SK-N-SH (cell line): ENCODE data around the gene FGGY. TPM values are rescaled to one million over a fixed set of nuclear protein-coding genes. Genes with fewer than 3 reads are reported as not detected.

Source experiments
- CTCF ChIA-PET: fragments of 300-600, 350-600 bp; formaldehyde crosslinking; extraction: SDS; loops from one replicate; lab custom pipeline; 2021; lab: Yijun Ruan, JAX
- POLR2A ChIA-PET: fragments of 350-600 bp; sonication (Branson Sonifier 250); formaldehyde crosslinking; extraction: SDS; loops from one replicate; lab custom pipeline; 2020; ENCODE audit warnings: antibody characterized with exemption, inconsistent platforms; lab: Yijun Ruan, JAX
- DNase-seq: peaks from one replicate; pipeline ENCODE4 v3.0.0; 2012
- H2AFZ ChIP-seq: fragments of 200-600 bp; sonication (generic); 2 replicates; pipeline ENCODE4 v1.8.1; 2016; ENCODE audit warnings: antibody characterized with exemption, mild to moderate bottlenecking, low read depth
- H3F3A ChIP-seq: fragments of 200-600 bp; sonication (generic); replicated peaks from 2 replicates; pipeline ENCODE3; 2016; ENCODE audit warnings: antibody characterized with exemption, mild to moderate bottlenecking; ENCODE audit not compliant: insufficient read depth
- H3K27ac ChIP-seq, 2 experiments: fragments of 200-500 bp in 1 of 2; fragments of 200-600 bp in 1 of 2; sonication (Bioruptor generic) in 1 of 2; sonication (generic), shearing (Covaris generic) in 1 of 2; 2 replicates each; pipeline versions ENCODE4 v1.5.1 to v1.6.1; 2014 to 2016; ENCODE audit warnings: low read depth in 2 of 2, inconsistent platforms in 1 of 2, low read length in 1 of 2, mild to moderate bottlenecking in 1 of 2, mixed read lengths in 1 of 2
- H3K27me3 ChIP-seq: fragments of 200-600 bp; sonication (generic), shearing (Covaris generic); 2 replicates; pipeline ENCODE4 v1.6.1; 2016; ENCODE audit warnings: mixed run types; ENCODE audit not compliant: insufficient read depth
- H3K36me3 ChIP-seq, 2 experiments: fragments of 200-500 bp in 1 of 2; fragments of 200-600 bp in 1 of 2; sonication (Bioruptor generic) in 1 of 2; sonication (generic) in 1 of 2; replicated peaks in 1 of 2; 2 replicates each; pipeline versions ENCODE3 to v1.5.1; 2014 to 2016; ENCODE audit warnings: low read length in 1 of 2, mild to moderate bottlenecking in 1 of 2; ENCODE audit not compliant: insufficient read depth in 2 of 2, control insufficient read depth in 1 of 2
- H3K4me1 ChIP-seq, 2 experiments: fragments of 200-500 bp in 1 of 2; fragments of 200-600 bp in 1 of 2; sonication (Bioruptor generic) in 1 of 2; sonication (generic), shearing (Covaris generic) in 1 of 2; 2 replicates each; pipeline versions ENCODE4 v1.5.1 to v1.6.1; 2014 to 2016; ENCODE audit warnings: low read depth in 1 of 2, low read length in 1 of 2, mixed run types in 1 of 2; ENCODE audit not compliant: insufficient read depth in 2 of 2, control insufficient read depth in 1 of 2
- H3K4me2 ChIP-seq: fragments of 200-600 bp; sonication (generic), shearing (Covaris generic); 2 replicates; pipeline ENCODE4 v1.6.1; 2017; ENCODE audit warnings: mixed run types
- H3K4me3 ChIP-seq, 2 experiments: fragments of 200-500 bp in 1 of 2; fragments of 200-600 bp in 1 of 2; sonication (Bioruptor generic) in 1 of 2; sonication (generic), shearing (Covaris generic) in 1 of 2; 2 replicates each; pipeline versions ENCODE4 v1.5.1 to v1.8.1; 2014 to 2016; ENCODE audit warnings: low read depth in 2 of 2, inconsistent platforms in 1 of 2, low read length in 1 of 2, mild to moderate bottlenecking in 1 of 2, mixed read lengths in 1 of 2, moderate library complexity in 1 of 2
- H3K79me2 ChIP-seq: fragments of 200-600 bp; sonication (generic); 2 replicates; pipeline ENCODE4 v1.8.1; 2017; ENCODE audit warnings: mild to moderate bottlenecking; ENCODE audit not compliant: insufficient read depth
- H3K9ac ChIP-seq: fragments of 200-600 bp; sonication (generic); 2 replicates; pipeline ENCODE4 v1.6.1; 2017; ENCODE audit warnings: mixed run types
- H3K9me2 ChIP-seq: fragments of 200-600 bp; sonication (generic); 2 replicates; pipeline ENCODE4 v1.6.1; 2017; ENCODE audit warnings: mixed run types
- H3K9me3 ChIP-seq: fragments of 200-600 bp; sonication (generic); 2 replicates; pipeline ENCODE4 v1.6.1; 2017; ENCODE audit warnings: mixed run types, mild to moderate bottlenecking, moderate library complexity
- H4K20me1 ChIP-seq: fragments of 200-600 bp; sonication (generic); 2 replicates; pipeline ENCODE4 v1.6.1; 2017; ENCODE audit warnings: mild to moderate bottlenecking, mixed run types; ENCODE audit not compliant: insufficient read depth
- CHD2 ChIP-seq: fragments of 150-350 bp; IDR thresholded peaks from 2 replicates; pipeline ENCODE4 v1.6.1; 2018; ENCODE audit warnings: low read length; ENCODE audit not compliant: partially characterized antibody
- ELF1 ChIP-seq: IDR thresholded peaks from 2 replicates; pipeline ENCODE4 v1.4.0; 2012
- EP300 ChIP-seq, 2 experiments: IDR thresholded peaks; 2 replicates each; pipeline versions ENCODE4 v1.4.0 to v1.6.1; 2012; ENCODE audit warnings: borderline replicate concordance in 1 of 2, low read depth in 1 of 2, low read length in 1 of 2
- EZH2phosphoT487 ChIP-seq: fragments of 200-600 bp; sonication (generic); IDR thresholded peaks from 2 replicates; pipeline ENCODE4 v1.6.1; 2017; ENCODE audit warnings: low read depth, mixed run types, mild to moderate bottlenecking, antibody characterized with exemption, moderate library complexity, borderline replicate concordance
- FOXJ3 ChIP-seq: sonication (generic); formaldehyde crosslinking; IDR thresholded peaks from 2 replicates; pipeline ENCODE4 v1.5.1; 2020; ENCODE audit warnings: mild to moderate bottlenecking, missing genetic modification reagents
- FOXM1 ChIP-seq: IDR thresholded peaks from 2 replicates; pipeline ENCODE4 v1.4.0; 2012; ENCODE audit warnings: low read depth, mild to moderate bottlenecking
- GATA2 ChIP-seq: sonication (generic); formaldehyde crosslinking; IDR thresholded peaks from 2 replicates; pipeline ENCODE4 v1.5.0; 2020; ENCODE audit warnings: mild to moderate bottlenecking, missing genetic modification reagents
- IRF3 ChIP-seq: fragments of 150-350 bp; IDR thresholded peaks from 2 replicates; pipeline ENCODE4 v1.6.1; 2016; ENCODE audit warnings: mild to moderate bottlenecking, low read depth, low read length
- MXI1 ChIP-seq: IDR thresholded peaks from 2 replicates; pipeline ENCODE4 v1.6.1; 2012; ENCODE audit warnings: mild to moderate bottlenecking, low read depth, low read length, improper control_type of control experiment
- NFIC ChIP-seq: IDR thresholded peaks from 2 replicates; pipeline ENCODE4 v1.4.0; 2012; ENCODE audit warnings: borderline replicate concordance
- NRF1 ChIP-seq: IDR thresholded peaks from 2 replicates; pipeline ENCODE4 v1.6.1; 2012; ENCODE audit warnings: low read depth, mild to moderate bottlenecking, low read length
- PBX3 ChIP-seq: IDR thresholded peaks from 2 replicates; pipeline ENCODE4; 2012
- POLR2AphosphoS5 ChIP-seq: IDR thresholded peaks from 2 replicates; pipeline ENCODE4 v1.6.1; 2012; ENCODE audit warnings: low read depth, low read length
- RCOR1 ChIP-seq: fragments of 150-350 bp; IDR thresholded peaks from 2 replicates; pipeline ENCODE4 v1.6.1; 2017; ENCODE audit warnings: antibody characterized with exemption, low read length
- RXRA ChIP-seq: IDR thresholded peaks from 2 replicates; pipeline ENCODE4 v1.4.0; 2012; ENCODE audit warnings: low read depth, mild to moderate bottlenecking, borderline replicate concordance
- SIN3A ChIP-seq: IDR thresholded peaks from 2 replicates; pipeline ENCODE4 v1.6.1; 2012; ENCODE audit warnings: low read depth, mild to moderate bottlenecking, low read length, moderate library complexity, borderline replicate concordance
- TCF12 ChIP-seq: IDR thresholded peaks from 2 replicates; pipeline ENCODE4 v1.4.0; 2012
- USF2 ChIP-seq: fragments of 150-350 bp; IDR thresholded peaks from 2 replicates; pipeline ENCODE4 v1.6.1; 2017; ENCODE audit warnings: antibody characterized with exemption, low read length, low read depth, borderline replicate concordance
- WGBS: methylation state at CpG from one replicate; pipeline ENCODE4 v1.1.6; 2017; ENCODE audit warnings: low lambda C conversion rate; 5-methylcytosine and 5-hydroxymethylcytosine counted together
- polyA plus RNA-seq, 3 experiments: library from polyadenylated mRNA; depleted of rRNA; stranded (reverse); fragments of >200 nt; gene quantifications; 2 replicates each; pipeline ENCODE4 v1.2.3, GENCODE V29; 2012
- TF ChIP-seq, protein P1 (sequence below): fragments of 200-600 bp; sonication (generic); IDR thresholded peaks from 2 replicates; pipeline ENCODE4 v1.6.1; 2017; ENCODE audit warnings: antibody characterized with exemption, mild to moderate bottlenecking, moderate library complexity

FGGY gene
- polyA plus RNA-seq, 1 of the 3 experiments (the other 2 are of a cell fraction) = 10.3 TPM

DNA sequence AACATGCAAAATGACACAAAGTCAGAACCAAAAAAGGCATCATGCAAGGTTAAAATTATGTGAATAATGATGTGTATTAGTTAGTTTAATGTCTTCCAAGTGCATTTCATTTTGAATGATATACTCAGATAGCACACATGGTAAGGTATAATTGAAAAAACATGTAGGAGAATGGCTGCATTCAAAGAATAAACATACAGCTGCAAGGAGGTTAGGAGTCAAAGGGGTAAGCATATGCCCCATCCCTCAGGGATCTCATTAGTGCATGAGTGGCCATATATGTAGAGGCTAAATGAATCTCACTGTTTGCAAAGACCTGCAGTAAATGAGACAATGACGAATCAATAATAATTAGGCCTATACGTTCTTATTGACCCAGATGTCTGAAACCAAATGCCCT lies 338.2 kb downstream of the FGGY start:
- no peak overlapping the region for H3K4me2 ChIP-seq
- no peaks in the 10 kb centered on the region for H3F3A ChIP-seq
- H3K27ac ChIP-seq = no peak overlapping the region; a peak in 1 of 4 replicates
- no peaks in the 10 kb centered on the region for H3K36me3 ChIP-seq
- H3K9me2 ChIP-seq = no peaks in the 10 kb centered on the region
- H2AFZ ChIP-seq = no peak overlapping the region
- peaks cover 8 to 17% of the 10 kb centered on the region in 2 experiments for H3K4me1 ChIP-seq
- peak; percentile 62 for DNase-seq
- POLR2A ChIA-PET = no interaction called here
- H4K20me1 ChIP-seq = no peaks in the 10 kb centered on the region
- H3K9me3 ChIP-seq = no peaks in the 10 kb centered on the region
- no peak overlapping the region for H3K9ac ChIP-seq
- 56% methylated on average over 2 of the region's 2 CpGs for WGBS
- H3K27me3 ChIP-seq = no peaks in the 10 kb centered on the region
- H3K79me2 ChIP-seq = no peaks in the 10 kb centered on the region
- no peak for TF ChIP-seq PBX3
- TF ChIP-seq FOXJ3 (CRISPR knock-in tag) = peak; percentile 24; the same call in 1 of the 2 replicates
- TF ChIP-seq GATA2 (CRISPR knock-in tag) = peak; percentile 77
- peak; percentile 46; the same call in 1 of the 2 replicates for TF ChIP-seq TCF12
- TF ChIP-seq ELF1 = no peak
- TF ChIP-seq RCOR1 = peak; percentile 74
- peak in 1 of 2 experiments; percentile 62; a peak in 2 of 4 replicates for TF ChIP-seq EP300 (IDR thresholded peaks at IDR 0.05; ENCODE audit: borderline replicate concordance in 1 of 2, low read depth in 1 of 2, low read length in 1 of 2)
- TF ChIP-seq, all 33 proteins: peak for 5
- CTCF ChIA-PET = no interaction called here
- no peak overlapping the region for H3K4me3 ChIP-seq

DNA sequence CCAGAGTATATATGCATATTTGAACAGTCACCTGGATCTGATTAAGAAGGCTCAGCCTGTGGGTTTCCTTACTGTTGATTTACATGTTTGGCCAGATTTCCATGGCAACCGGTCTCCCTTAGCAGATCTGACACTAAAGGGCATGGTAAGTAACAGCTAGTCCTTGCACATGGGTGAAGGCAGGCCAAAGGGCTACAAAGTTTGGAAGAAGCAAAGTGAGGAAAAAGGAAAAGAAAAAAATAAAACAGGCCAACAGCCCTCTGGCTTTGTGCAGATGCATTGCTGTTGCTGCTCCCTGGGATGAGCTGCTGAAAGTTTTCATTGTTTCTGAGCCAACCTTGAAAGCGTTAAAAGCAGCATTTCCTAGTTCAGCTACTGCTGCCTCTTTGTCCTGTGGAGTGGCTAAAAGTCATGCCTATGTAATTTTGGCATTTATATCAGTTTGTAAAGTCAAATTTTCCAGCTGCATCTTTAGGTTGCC lies 341.4 kb downstream of the FGGY start:
- peak overlapping the region; percentile 8; the same call in 1 of the 2 replicates for H3K9ac ChIP-seq
- peak overlapping the region; percentile 48 to 68; a peak in 3 of 4 replicates for H3K27ac ChIP-seq
- H3K36me3 ChIP-seq = no peaks in the 10 kb centered on the region
- H2AFZ ChIP-seq = peak overlapping the region; percentile 31; the same call in 1 of the 2 replicates
- ChIA-PET CTCF (no interaction called here), POLR2A (no interaction called here)
- no peaks in the 10 kb centered on the region for H3K27me3 ChIP-seq
- no peak overlapping the region for H3K4me3 ChIP-seq
- H4K20me1 ChIP-seq = no peaks in the 10 kb centered on the region
- WGBS = 64% methylated on average over 2 of the region's 2 CpGs
- peak overlapping the region; percentile 58; the same call in 1 of the 2 replicates for H3K4me2 ChIP-seq
- H3K9me3 ChIP-seq = no peaks in the 10 kb centered on the region
- peaks cover 8 to 17% of the 10 kb centered on the region in 2 experiments for H3K4me1 ChIP-seq
- no peaks in the 10 kb centered on the region for H3F3A ChIP-seq
- H3K79me2 ChIP-seq = no peaks in the 10 kb centered on the region
- H3K9me2 ChIP-seq = no peaks in the 10 kb centered on the region
- DNase-seq = peak; percentile 63
- peak; percentile 44; the same call in 1 of the 2 replicates for TF ChIP-seq PBX3
- peak; percentile 88 for TF ChIP-seq TCF12
- no peak for TF ChIP-seq RXRA
- no peak for TF ChIP-seq NFIC
- TF ChIP-seq FOXM1 = no peak
- TF ChIP-seq, protein P1, sequence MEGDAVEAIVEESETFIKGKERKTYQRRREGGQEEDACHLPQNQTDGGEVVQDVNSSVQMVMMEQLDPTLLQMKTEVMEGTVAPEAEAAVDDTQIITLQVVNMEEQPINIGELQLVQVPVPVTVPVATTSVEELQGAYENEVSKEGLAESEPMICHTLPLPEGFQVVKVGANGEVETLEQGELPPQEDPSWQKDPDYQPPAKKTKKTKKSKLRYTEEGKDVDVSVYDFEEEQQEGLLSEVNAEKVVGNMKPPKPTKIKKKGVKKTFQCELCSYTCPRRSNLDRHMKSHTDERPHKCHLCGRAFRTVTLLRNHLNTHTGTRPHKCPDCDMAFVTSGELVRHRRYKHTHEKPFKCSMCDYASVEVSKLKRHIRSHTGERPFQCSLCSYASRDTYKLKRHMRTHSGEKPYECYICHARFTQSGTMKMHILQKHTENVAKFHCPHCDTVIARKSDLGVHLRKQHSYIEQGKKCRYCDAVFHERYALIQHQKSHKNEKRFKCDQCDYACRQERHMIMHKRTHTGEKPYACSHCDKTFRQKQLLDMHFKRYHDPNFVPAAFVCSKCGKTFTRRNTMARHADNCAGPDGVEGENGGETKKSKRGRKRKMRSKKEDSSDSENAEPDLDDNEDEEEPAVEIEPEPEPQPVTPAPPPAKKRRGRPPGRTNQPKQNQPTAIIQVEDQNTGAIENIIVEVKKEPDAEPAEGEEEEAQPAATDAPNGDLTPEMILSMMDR = no peak
- no peak for TF ChIP-seq ELF1
- TF ChIP-seq POLR2AphosphoS5 = peak; percentile 24; the same call in 1 of the 2 replicates
- no peak for TF ChIP-seq USF2
- TF ChIP-seq MXI1 = peak; percentile 83
- no peak for TF ChIP-seq CHD2
- TF ChIP-seq FOXJ3 (CRISPR knock-in tag) = no peak
- TF ChIP-seq IRF3 = no peak
- TF ChIP-seq RCOR1 = 0 out of 2 replicates have a peak, but pooled peaks have one; percentile 19
- TF ChIP-seq NRF1 = no peak
- no peak for TF ChIP-seq EZH2phosphoT487
- TF ChIP-seq SIN3A = peak; percentile 64; the same call in 1 of the 2 replicates
